Measurements from ENCODE around the gene KRT36.

KRT36 gene

GRCh38 chr17:41489531-41489930 is at the start of gene KRT36:
KRT36 (minus strand) TSS chr17:41489910; CDS start chr17:41489864, 46 bp downstream.
- no peak for TF ChIP-seq CTCF (IDR thresholded peaks at IDR 0.05; ENCODE audit: control insufficient read depth, extremely low read depth, insufficient read depth)
- no peak for DNase-seq (ENCODE audit: low read depth)
- no peak within 1 kb of the TSS for H3K4me3 ChIP-seq (ENCODE audit: low read depth, low read length)

GRCh38 chr17:41539071-41539492 is 49.4 kb upstream of the KRT36 start:
- H3K4me3 ChIP-seq (ENCODE audit: low read depth, low read length) = no peak overlapping the region
- TF ChIP-seq CTCF (IDR thresholded peaks at IDR 0.05; ENCODE audit: control insufficient read depth, extremely low read depth, insufficient read depth) = no peak
- DNase-seq (ENCODE audit: low read depth) = no peak

GRCh38 chr17:41538565-41538991 is 48.9 kb upstream of the KRT36 start:
- H3K4me3 ChIP-seq (ENCODE audit: low read depth, low read length) = no peak overlapping the region
- no peak for DNase-seq (ENCODE audit: low read depth)
- no peak for TF ChIP-seq CTCF (IDR thresholded peaks at IDR 0.05; ENCODE audit: control insufficient read depth, extremely low read depth, insufficient read depth)

GRCh38 chr17:41537990-41538389 is 48.3 kb upstream of the KRT36 start:
- DNase-seq (ENCODE audit: low read depth) = no peak
- no peak overlapping the region for H3K4me3 ChIP-seq (ENCODE audit: low read depth, low read length)
- no peak for TF ChIP-seq CTCF (IDR thresholded peaks at IDR 0.05; ENCODE audit: control insufficient read depth, extremely low read depth, insufficient read depth)

GRCh38 chr17:41537614-41537954 is 47.9 kb upstream of the KRT36 start:
- no peak overlapping the region for H3K4me3 ChIP-seq (ENCODE audit: low read depth, low read length)
- no peak for DNase-seq (ENCODE audit: low read depth)
- no peak for TF ChIP-seq CTCF (IDR thresholded peaks at IDR 0.05; ENCODE audit: control insufficient read depth, extremely low read depth, insufficient read depth)

GRCh38 chr17:41536741-41537613 is 47.3 kb upstream of the KRT36 start:
- TF ChIP-seq CTCF (IDR thresholded peaks at IDR 0.05; ENCODE audit: control insufficient read depth, extremely low read depth, insufficient read depth) = no peak
- DNase-seq (ENCODE audit: low read depth) = no peak
- no peak overlapping the region for H3K4me3 ChIP-seq (ENCODE audit: low read depth, low read length)
